ENCODE data around the gene CACNG6. TPM values are rescaled to one million over a fixed set of nuclear protein-coding genes. Genes with fewer than 3 reads are reported as not detected.

CACNG6 gene
- total RNA-seq, 1 experiment from 2014 or later, result not detected

- DNase-seq (no peak), ATAC-seq (no peak)
- H3K4me1 ChIP-seq (ENCODE audit: insufficient read depth, low read length), result peaks cover 5% of the 10 kb centered on the region; the same call in 1 of the 2 replicates
- H3K4me3 ChIP-seq (ENCODE audit: low read length), result no peak overlapping the region
- no peaks in the 10 kb centered on the region for H3K9me3 ChIP-seq (ENCODE audit: low read length)
- H3K9me2 ChIP-seq (replicated peaks; ENCODE audit: low read length), result no peaks in the 10 kb centered on the region
- no peak overlapping the region for H3K4me2 ChIP-seq (ENCODE audit: low read length)
- TF ChIP-seq EZH2phosphoT487 (IDR thresholded peaks at IDR 0.05; ENCODE audit: borderline replicate concordance, low read length) (no peak), EZH2 (IDR thresholded peaks at IDR 0.05; ENCODE audit: low read length, unreplicated experiment) (no peak), CTCF (conservative IDR thresholded peaks at IDR 0.05; ENCODE audit: low read depth, low read length) (no peak)
- CTCF ChIA-PET, result no interaction called here
- POLR2A ChIA-PET (ENCODE audit: unreplicated experiment), result no interaction called here
- no peaks in the 10 kb centered on the region for H4K20me1 ChIP-seq (ENCODE audit: low read length)
- no peak overlapping the region for H3K9ac ChIP-seq (ENCODE audit: low read length)
- no TSS peak for BruUV-seq (replicated peaks)
- no peaks in the 10 kb centered on the region for H3K79me2 ChIP-seq (ENCODE audit: low read length)
- intact Hi-C loops (cut with micrococcal nuclease), result no loop called here
- peaks cover 69% of the 10 kb centered on the region for H3K27me3 ChIP-seq (ENCODE audit: low read length)
- no peak overlapping the region for H2AFZ ChIP-seq (ENCODE audit: low read length)
- H3K36me3 ChIP-seq (ENCODE audit: low read depth, low read length), result no peaks in the 10 kb centered on the region
- H3K27ac ChIP-seq (ENCODE audit: low read length), result no peak overlapping the region
- no peaks in the 10 kb centered on the region for H3F3A ChIP-seq (ENCODE audit: low read length, unreplicated experiment)
These were observed 29.7 kb upstream of the CACNG6 start for GRCh38 chr19:53961523-53962356.

- no peak for TF ChIP-seq EZH2 (IDR thresholded peaks at IDR 0.05; ENCODE audit: low read length, unreplicated experiment)
- no peak for TF ChIP-seq EZH2phosphoT487 (IDR thresholded peaks at IDR 0.05; ENCODE audit: borderline replicate concordance, low read length)
- no peak for TF ChIP-seq CTCF (conservative IDR thresholded peaks at IDR 0.05; ENCODE audit: low read depth, low read length)
- Histone ChIP-seq H2AFZ (ENCODE audit: low read length) (no peak within 1 kb of the TSS), H3K9ac (ENCODE audit: low read length) (no peak within 1 kb of the TSS), H3K9me3 (ENCODE audit: low read length) (no peaks in the 10 kb centered on the region), H3K9me2 (replicated peaks; ENCODE audit: low read length) (no peaks in the 10 kb centered on the region), H3K4me2 (ENCODE audit: low read length) (no peak within 1 kb of the TSS), H3K27me3 (ENCODE audit: low read length) (peaks cover 58% of the 10 kb centered on the region), H3K27ac (ENCODE audit: low read length) (no peak within 1 kb of the TSS), H4K20me1 (ENCODE audit: low read length) (no peaks in the 10 kb centered on the region), H3K36me3 (ENCODE audit: low read depth, low read length) (no peaks in the 10 kb centered on the region), H3K4me3 (ENCODE audit: low read length) (no peak within 1 kb of the TSS), H3F3A (ENCODE audit: low read length, unreplicated experiment) (no peaks in the 10 kb centered on the region), H3K79me2 (ENCODE audit: low read length) (no peaks in the 10 kb centered on the region), H3K4me1 (ENCODE audit: insufficient read depth, low read length) (no peaks in the 10 kb centered on the region)
- CTCF ChIA-PET, result no interaction called here
- intact Hi-C loops (cut with micrococcal nuclease), result no loop called here
- no peak for ATAC-seq
- BruUV-seq (replicated peaks), result no TSS peak
- POLR2A ChIA-PET (ENCODE audit: unreplicated experiment), result no interaction called here
- no peak for DNase-seq
These were observed 28.5 kb upstream of the CACNG6 start, which contains the start of gene CACNG8 for GRCh38 chr19:53962887-53963431. CACNG8 (plus strand) TSS chr19:53962937.

- Histone ChIP-seq H3K4me3 (ENCODE audit: low read length) (peak overlapping the region; percentile 39), H3K9me2 (replicated peaks; ENCODE audit: low read length) (no peaks in the 10 kb centered on the region), H3K79me2 (ENCODE audit: low read length) (no peaks in the 10 kb centered on the region), H3K4me1 (ENCODE audit: insufficient read depth, low read length) (no peaks in the 10 kb centered on the region), H3K27ac (ENCODE audit: low read length) (no peak overlapping the region), H3F3A (ENCODE audit: low read length, unreplicated experiment) (no peaks in the 10 kb centered on the region), H3K27me3 (ENCODE audit: low read length) (peaks cover 40% of the 10 kb centered on the region), H4K20me1 (ENCODE audit: low read length) (no peaks in the 10 kb centered on the region), H3K9me3 (ENCODE audit: low read length) (no peaks in the 10 kb centered on the region), H3K4me2 (ENCODE audit: low read length) (peak overlapping the region; percentile 65), H2AFZ (ENCODE audit: low read length) (peak overlapping the region; percentile 56; the same call in 1 of the 2 replicates), H3K36me3 (ENCODE audit: low read depth, low read length) (no peaks in the 10 kb centered on the region), H3K9ac (ENCODE audit: low read length) (no peak overlapping the region)
- BruUV-seq (replicated peaks), result no TSS peak
- TF ChIP-seq EZH2phosphoT487 (IDR thresholded peaks at IDR 0.05; ENCODE audit: borderline replicate concordance, low read length) (no peak), CTCF (conservative IDR thresholded peaks at IDR 0.05; ENCODE audit: low read depth, low read length) (no peak), EZH2 (IDR thresholded peaks at IDR 0.05; ENCODE audit: low read length, unreplicated experiment) (no peak)
- intact Hi-C loops (cut with micrococcal nuclease), result no loop called here
- ATAC-seq (no peak), DNase-seq (no peak)
- CTCF ChIA-PET, result no interaction called here
- POLR2A ChIA-PET (ENCODE audit: unreplicated experiment), result no interaction called here
These were observed 26.3 kb upstream of the CACNG6 start for GRCh38 chr19:53965091-53965490.
